ENCODE measurements around the gene HIVEP2.

DNA sequence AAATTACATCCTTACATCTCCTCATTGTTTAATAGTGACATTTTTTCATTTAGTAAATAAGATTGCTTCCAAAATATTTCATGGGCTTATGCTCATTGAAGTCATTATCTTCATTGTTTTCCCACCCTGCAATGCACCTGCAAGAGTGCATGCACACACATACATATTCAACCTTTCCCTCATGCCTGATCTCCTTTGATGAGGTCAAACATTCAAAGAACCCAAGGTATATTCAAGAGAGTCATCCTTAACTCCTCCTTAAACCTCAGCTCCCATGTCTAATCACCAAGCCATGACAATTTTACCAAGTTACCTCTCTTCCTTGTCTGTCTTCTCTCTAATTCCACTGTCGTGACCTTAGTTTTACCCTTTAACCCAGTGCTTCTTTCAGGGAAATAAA is 56.5 kb downstream of the HIVEP2 start:
- TF ChIP-seq, protein P1, sequence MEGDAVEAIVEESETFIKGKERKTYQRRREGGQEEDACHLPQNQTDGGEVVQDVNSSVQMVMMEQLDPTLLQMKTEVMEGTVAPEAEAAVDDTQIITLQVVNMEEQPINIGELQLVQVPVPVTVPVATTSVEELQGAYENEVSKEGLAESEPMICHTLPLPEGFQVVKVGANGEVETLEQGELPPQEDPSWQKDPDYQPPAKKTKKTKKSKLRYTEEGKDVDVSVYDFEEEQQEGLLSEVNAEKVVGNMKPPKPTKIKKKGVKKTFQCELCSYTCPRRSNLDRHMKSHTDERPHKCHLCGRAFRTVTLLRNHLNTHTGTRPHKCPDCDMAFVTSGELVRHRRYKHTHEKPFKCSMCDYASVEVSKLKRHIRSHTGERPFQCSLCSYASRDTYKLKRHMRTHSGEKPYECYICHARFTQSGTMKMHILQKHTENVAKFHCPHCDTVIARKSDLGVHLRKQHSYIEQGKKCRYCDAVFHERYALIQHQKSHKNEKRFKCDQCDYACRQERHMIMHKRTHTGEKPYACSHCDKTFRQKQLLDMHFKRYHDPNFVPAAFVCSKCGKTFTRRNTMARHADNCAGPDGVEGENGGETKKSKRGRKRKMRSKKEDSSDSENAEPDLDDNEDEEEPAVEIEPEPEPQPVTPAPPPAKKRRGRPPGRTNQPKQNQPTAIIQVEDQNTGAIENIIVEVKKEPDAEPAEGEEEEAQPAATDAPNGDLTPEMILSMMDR (IDR thresholded peaks at IDR 0.05), result no peak
- no peak for TF ChIP-seq POLR2A (IDR thresholded peaks at IDR 0.05)
- TF ChIP-seq EP300 (IDR thresholded peaks at IDR 0.05), result no peak
